Measurements from ENCODE around the gene GABARAP.

DNA sequence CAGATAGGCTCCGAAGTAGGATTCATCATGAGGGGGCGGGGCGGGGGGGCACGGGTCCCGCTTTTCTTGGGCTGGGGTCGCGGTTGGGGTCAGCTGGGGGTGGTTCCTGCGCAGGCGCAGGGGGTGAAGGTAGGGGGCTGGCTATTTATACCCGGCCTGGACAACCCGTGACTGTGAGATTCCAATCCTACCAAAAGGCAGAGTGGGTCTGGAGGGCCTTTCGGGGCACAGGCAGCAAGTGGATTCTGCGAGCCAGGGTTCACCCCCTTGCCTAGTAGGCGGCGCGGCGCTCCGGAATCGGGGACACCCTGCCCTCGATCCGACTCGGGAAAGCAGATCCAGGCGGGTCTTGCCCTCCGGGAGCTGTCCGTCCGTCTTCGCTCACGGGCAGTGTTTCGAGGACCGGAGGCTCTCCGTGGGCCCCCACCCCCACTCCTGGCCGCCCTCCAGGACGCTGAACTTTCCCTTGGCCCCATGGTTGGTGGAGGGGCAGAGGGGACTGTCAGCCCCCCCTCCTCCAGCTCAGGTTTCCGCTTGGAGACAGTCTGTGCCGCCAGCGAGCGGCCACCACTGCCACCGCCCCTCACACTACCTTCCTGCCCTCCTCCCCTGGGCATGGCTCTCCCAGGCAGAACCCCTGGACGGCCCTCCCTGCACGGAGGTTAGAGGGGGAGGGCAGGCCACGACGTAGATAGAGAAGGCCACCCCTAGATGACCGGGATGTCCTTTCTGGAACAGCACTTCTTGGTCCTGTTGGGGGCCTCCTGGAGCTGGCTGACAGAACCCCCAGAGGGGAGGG lies 39.9 kb upstream of the GABARAP start:
- TF ChIP-seq POLR2AphosphoS5 (IDR thresholded peaks at IDR 0.05) = no peak
- TF ChIP-seq CTCF (IDR thresholded peaks at IDR 0.05) = no peak
- TF ChIP-seq POLR2A (IDR thresholded peaks at IDR 0.05) = no peak
